Midbrain (tissue), 1 donor: Measurements from ENCODE around the gene TOX3.

Experiments
- DNase-seq: peaks from one replicate; lab custom pipeline; 2025; lab: John Stamatoyannopoulos, UW

Gene TOX3

DNA sequence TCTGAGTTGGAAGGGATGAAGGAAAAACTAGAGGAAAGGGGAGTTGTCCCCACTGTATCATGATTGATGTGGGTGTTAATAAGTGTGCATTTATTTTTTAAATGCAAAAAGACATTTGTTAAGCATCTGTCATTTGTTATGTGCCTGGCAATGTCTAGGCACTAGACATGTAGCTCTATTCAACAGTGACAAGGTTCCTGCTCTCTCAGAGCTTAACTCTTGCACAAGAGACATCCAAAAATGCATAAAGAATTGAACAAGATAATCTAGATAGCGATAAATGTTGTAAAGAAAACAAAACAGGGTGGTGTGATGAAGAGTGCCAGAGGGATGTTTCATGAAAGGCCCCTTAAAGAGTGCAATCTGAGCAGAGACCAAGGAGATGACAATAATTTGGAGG, 148.9 kb downstream of the TOX3 start:
- DNase-seq, result no peak

DNA sequence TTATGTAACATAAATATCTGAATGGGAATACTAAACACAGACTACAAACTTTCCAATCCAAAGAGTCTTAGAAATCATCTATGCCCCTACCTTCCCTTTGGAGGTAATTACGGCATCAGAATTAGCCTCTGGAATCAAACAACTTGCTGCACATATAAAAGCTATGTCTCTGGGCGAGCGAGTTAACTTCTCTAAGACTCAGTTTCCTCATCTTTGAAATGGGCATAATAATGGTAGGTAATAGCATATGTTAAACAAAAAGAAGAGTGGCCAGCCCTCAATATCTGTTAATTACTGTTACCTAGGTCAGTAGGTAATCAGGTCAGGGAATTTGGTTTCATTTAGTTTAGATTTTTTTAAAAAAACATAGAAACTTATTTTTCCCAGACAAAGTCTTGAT, 153.5 kb downstream of the TOX3 start:
- DNase-seq, result no peak

DNA sequence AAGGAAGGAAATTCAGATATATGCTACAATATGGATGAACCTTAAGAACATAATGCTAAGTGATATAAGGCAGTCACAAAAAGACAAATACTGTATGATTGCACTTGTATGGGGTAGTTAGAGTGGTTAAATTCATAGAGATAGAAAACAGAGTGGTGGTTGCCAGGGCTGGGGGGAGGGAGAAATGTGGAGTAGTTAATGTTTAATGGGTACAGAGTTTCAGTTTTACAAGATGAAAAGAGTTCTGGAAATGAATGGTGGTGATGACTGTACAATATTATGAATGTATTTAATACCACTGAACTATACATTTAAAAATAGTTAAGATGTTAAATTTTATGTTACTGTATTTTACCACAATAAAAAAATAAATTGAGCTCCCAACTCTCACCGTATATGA, 157.9 kb downstream of the TOX3 start:
- no peak for DNase-seq
